Coronary artery (tissue), 2 donors: ENCODE results near the gene CPNE4.

Experiments
- DNase-seq: peaks from one replicate; pipeline ENCODE4 v3.0.0-alpha.2; 2017; ENCODE audit warnings: low spot score
- H3K27ac ChIP-seq, 2 donors: fragments of 200-600 bp; sonication (generic); one replicate each; pipeline ENCODE4 v1.5.1; 2016 to 2019
- H3K4me3 ChIP-seq: fragments of 200-600 bp; sonication (generic); 2 replicates; pipeline ENCODE4 v1.5.1; 2016; ENCODE audit warnings: mild to moderate bottlenecking, moderate library complexity
- CTCF ChIP-seq: fragments of 200-600 bp; sonication (generic); IDR thresholded peaks from one replicate; pipeline ENCODE4 v1.5.1; 2019; ENCODE audit warnings: antibody characterized with exemption

CPNE4 gene

GRCh38 chr3:131597816-131598215 is 437.0 kb downstream of the CPNE4 start:
- no peak overlapping the region for H3K27ac ChIP-seq
- no peak for TF ChIP-seq CTCF
- DNase-seq = no peak
- H3K4me3 ChIP-seq = no peak overlapping the region

GRCh38 chr3:131596884-131597283 is 437.9 kb downstream of the CPNE4 start:
- DNase-seq = no peak
- no peak for TF ChIP-seq CTCF
- Histone ChIP-seq H3K27ac (no peak overlapping the region), H3K4me3 (no peak overlapping the region)

- no peak overlapping the region for H3K27ac ChIP-seq
- TF ChIP-seq CTCF = no peak
- H3K4me3 ChIP-seq = no peak overlapping the region
- DNase-seq = no peak
Observed at GRCh38 chr3:131591394-131592014, 443.3 kb downstream of the CPNE4 start.

- Histone ChIP-seq H3K4me3 (no peak overlapping the region), H3K27ac (no peak overlapping the region)
- DNase-seq = no peak
- TF ChIP-seq CTCF = no peak
Observed at GRCh38 chr3:131586277-131586676, 448.5 kb downstream of the CPNE4 start.

GRCh38 chr3:131582438-131582837 is 452.4 kb downstream of the CPNE4 start:
- DNase-seq = no peak
- Histone ChIP-seq H3K27ac (no peak overlapping the region), H3K4me3 (no peak overlapping the region)
- TF ChIP-seq CTCF = no peak

- no peak for TF ChIP-seq CTCF
- no peak overlapping the region for H3K4me3 ChIP-seq
- no peak for DNase-seq
- H3K27ac ChIP-seq = no peak overlapping the region
Observed at GRCh38 chr3:131568460-131568859, 466.4 kb downstream of the CPNE4 start.

- Histone ChIP-seq H3K4me3 (no peak overlapping the region), H3K27ac (no peak overlapping the region)
- TF ChIP-seq CTCF = no peak
- DNase-seq = no peak
Observed at GRCh38 chr3:131564812-131565211, 470.0 kb downstream of the CPNE4 start.
